Measurements from ENCODE around the gene CD151.
A peak's percentile ranks its signal among the peaks of the same experiment; 100 is the strongest.

Gene CD151

GRCh38 chr11:843818-844692, 11.3 kb downstream of the CD151 start:
- no peak for DNase-seq

GRCh38 chr11:844693-845644, 12.2 kb downstream of the CD151 start:
- no peak for DNase-seq

GRCh38 chr11:845872-846495, 13.2 kb downstream of the CD151 start:
- no peak for DNase-seq

GRCh38 chr11:846496-847098, 13.8 kb downstream of the CD151 start:
- no peak for DNase-seq

- no peak for DNase-seq
Measured at GRCh38 chr11:847876-848275, 15.1 kb downstream of the CD151 start.

- peak; percentile 68 for DNase-seq
Measured at GRCh38 chr11:848380-848931, 15.7 kb downstream of the CD151 start.

- no peak for DNase-seq
Measured at GRCh38 chr11:849104-849824, 16.5 kb downstream of the CD151 start.

GRCh38 chr11:849951-850774, 17.4 kb downstream of the CD151 start:
- DNase-seq: no peak

GRCh38 chr11:850775-851763, 18.3 kb downstream of the CD151 start:
- DNase-seq: no peak

GRCh38 chr11:852762-853161, 20.0 kb downstream of the CD151 start:
- DNase-seq: no peak

- no peak for DNase-seq
Measured at GRCh38 chr11:853682-854448, 21.1 kb downstream of the CD151 start.

GRCh38 chr11:854601-855329, 22.0 kb downstream of the CD151 start:
- no peak for DNase-seq

GRCh38 chr11:855330-855674, 22.6 kb downstream of the CD151 start:
- DNase-seq: no peak

- no peak for DNase-seq
Measured at GRCh38 chr11:855796-856195, 23.0 kb downstream of the CD151 start.

- DNase-seq: no peak
Measured at GRCh38 chr11:856397-856796, 23.6 kb downstream of the CD151 start.

GRCh38 chr11:858053-858761, 25.5 kb downstream of the CD151 start:
- no peak for DNase-seq

GRCh38 chr11:858762-859339, 26.1 kb downstream of the CD151 start:
- DNase-seq: no peak

All from activated CD4-positive, alpha-beta T cell treated with anti-CD3 and anti-CD28 coated beads, Interleukin-2, amount 50 U/mL, for 16 hours (primary cell).